Neuronal stem cell (in vitro differentiated cells): Measurements from ENCODE around the gene HTR6.
"Not testable (repeated sequence)": the region's sequence is repeated elsewhere in the genome, so short reads cannot be mapped to it uniquely, and the experiment has no call there.

ENCODE experiments used
- DNase-seq: peaks from one replicate; pipeline ENCODE4 v3.0.0-alpha.2; 2013; ENCODE audit warnings: low spot score
- H2AFZ ChIP-seq: one replicate; pipeline ENCODE4 v1.6.1; 2013; ENCODE audit warnings: mild to moderate bottlenecking, low read length, inconsistent platforms
- H2AK5ac ChIP-seq: 2 replicates; pipeline ENCODE4 v1.6.1; 2013; ENCODE audit warnings: low read depth, mild to moderate bottlenecking, inconsistent platforms, low read length, moderate library complexity, mixed read lengths
- H2BK120ac ChIP-seq: 2 replicates; pipeline ENCODE4 v1.6.1; 2013; ENCODE audit warnings: low read depth, mild to moderate bottlenecking, inconsistent platforms, low read length, moderate library complexity, mixed read lengths
- H2BK12ac ChIP-seq: one replicate; pipeline ENCODE4 v1.6.1; 2013; ENCODE audit warnings: low read length, inconsistent platforms
- H2BK15ac ChIP-seq: 2 replicates; pipeline ENCODE4 v1.6.1; 2013; ENCODE audit warnings: mild to moderate bottlenecking, low read length, inconsistent platforms, mixed read lengths
- H2BK5ac ChIP-seq: one replicate; pipeline ENCODE4 v1.6.1; 2013; ENCODE audit warnings: inconsistent platforms, mild to moderate bottlenecking, low read length, moderate library complexity
- H3K14ac ChIP-seq: one replicate; pipeline ENCODE4 v1.6.1; 2013; ENCODE audit warnings: low read length, inconsistent platforms
- H3K18ac ChIP-seq: 2 replicates; pipeline ENCODE4 v1.6.1; 2013; ENCODE audit warnings: low read length, inconsistent platforms
- H3K23ac ChIP-seq: 2 replicates; pipeline ENCODE4 v1.6.1; 2013; ENCODE audit warnings: low read depth, mild to moderate bottlenecking, mixed read lengths, low read length, inconsistent platforms; ENCODE audit not compliant: poor library complexity
- H3K27ac ChIP-seq: replicated peaks from 3 replicates; pipeline ENCODE4 v1.5.1; 2013; ENCODE audit warnings: low read length, inconsistent platforms
- H3K27me3 ChIP-seq, 3 experiments: 2 replicates each; pipeline ENCODE4 v1.6.1; 2013; ENCODE audit warnings: low read length in 3 of 3, mild to moderate bottlenecking in 2 of 3, inconsistent platforms in 1 of 3, low read depth in 1 of 3, mixed read lengths in 1 of 3, moderate library complexity in 1 of 3; ENCODE audit not compliant: control insufficient read depth in 3 of 3, insufficient read depth in 3 of 3
- H3K36me3 ChIP-seq, 2 donors: replicated peaks in 1 of 2; 2 replicates each; pipeline ENCODE4 v1.6.1; 2013; ENCODE audit warnings: low read length in 2 of 2; ENCODE audit not compliant: control insufficient read depth in 2 of 2, insufficient read depth in 2 of 2
- H3K4ac ChIP-seq: 2 replicates; pipeline ENCODE4 v1.6.1; 2013; ENCODE audit warnings: inconsistent platforms, mild to moderate bottlenecking, low read length, moderate library complexity
- H3K4me1 ChIP-seq, 2 donors: 1 replicate in 1 of 2; 2 replicates in 1 of 2; pipeline ENCODE4 v1.6.1; 2013; ENCODE audit warnings: low read length in 2 of 2, low read depth in 1 of 2; ENCODE audit not compliant: control insufficient read depth in 2 of 2, insufficient read depth in 1 of 2
- H3K4me2 ChIP-seq: one replicate; pipeline ENCODE4 v1.6.1; 2013; ENCODE audit warnings: mild to moderate bottlenecking, low read length, inconsistent platforms; ENCODE audit not compliant: insufficient read depth, poor library complexity, severe bottlenecking
- H3K4me3 ChIP-seq, 2 donors: 2 replicates each; pipeline ENCODE4 v1.5.1; 2013; ENCODE audit warnings: low read length in 2 of 2, mild to moderate bottlenecking in 2 of 2, inconsistent platforms in 1 of 2, moderate library complexity in 1 of 2
- H3K79me1 ChIP-seq: one replicate; pipeline ENCODE4 v1.6.1; 2013; ENCODE audit warnings: low read depth, mild to moderate bottlenecking, inconsistent platforms, low read length, moderate library complexity
- H3K9ac ChIP-seq: one replicate; pipeline ENCODE4 v1.6.1; 2013; ENCODE audit warnings: mild to moderate bottlenecking, low read depth, low read length, inconsistent platforms; ENCODE audit not compliant: poor library complexity
- H3K9me3 ChIP-seq, 2 donors: replicated peaks in 1 of 2; 2 replicates each; pipeline versions ENCODE3 to v1.6.1; 2013; ENCODE audit warnings: low read length in 2 of 2, mild to moderate bottlenecking in 2 of 2, inconsistent platforms in 1 of 2, low read depth in 1 of 2, mixed read lengths in 1 of 2, moderate library complexity in 1 of 2; ENCODE audit not compliant: control insufficient read depth in 2 of 2, insufficient read depth in 1 of 2
- H4K8ac ChIP-seq: one replicate; pipeline ENCODE4 v1.6.1; 2013; ENCODE audit warnings: low read depth, mild to moderate bottlenecking, inconsistent platforms, low read length, moderate library complexity
- H4K91ac ChIP-seq: one replicate; pipeline ENCODE4 v1.6.1; 2013; ENCODE audit warnings: low read length, low read depth, mild to moderate bottlenecking, inconsistent platforms; ENCODE audit not compliant: poor library complexity
- WGBS, 2 donors: extraction: QIAGEN DNeasy Blood & Tissue Kit; methylation state at CpG; one replicate each; pipeline ENCODE4 v1.1.7; 2013; ENCODE audit warnings: missing lambda C conversion rate in 2 of 2, mixed read lengths in 1 of 2; ENCODE audit not compliant: insufficient read length in 2 of 2, insufficient replicate concordance in 1 of 2; ENCODE audit errors: extremely low coverage in 2 of 2; 5-methylcytosine and 5-hydroxymethylcytosine counted together

The HTR6 gene

DNA sequence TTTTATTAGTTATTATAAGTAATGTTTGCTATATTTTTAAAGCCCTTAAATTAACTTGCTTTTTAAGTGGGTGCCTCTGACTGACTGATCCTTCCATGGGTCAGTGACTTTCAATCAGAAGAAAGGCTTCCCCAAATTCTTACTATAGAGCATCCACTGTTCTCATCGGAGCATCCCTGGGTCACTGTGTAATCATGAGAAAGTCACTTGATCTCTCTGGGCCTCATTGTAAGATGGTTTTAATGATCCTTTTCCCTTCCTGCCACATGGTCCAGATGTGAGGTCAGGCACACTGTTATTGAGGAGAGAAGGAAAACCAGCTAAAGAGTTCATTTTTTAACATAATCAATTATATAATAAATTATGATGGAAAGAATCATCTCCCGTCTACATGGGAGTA is 31.6 kb upstream of the HTR6 start:
- no peak overlapping the region for H3K14ac ChIP-seq
- H3K36me3 ChIP-seq = peaks cover 4 to 8% of the 10 kb centered on the region in 2 donors
- H2BK12ac ChIP-seq = no peak overlapping the region
- no peak overlapping the region for H3K4ac ChIP-seq
- no peak overlapping the region for H2BK5ac ChIP-seq
- H2AK5ac ChIP-seq = no peak overlapping the region
- no peak for DNase-seq
- no peak overlapping the region for H4K91ac ChIP-seq
- H3K4me2 ChIP-seq = no peak overlapping the region
- H3K9ac ChIP-seq = no peak overlapping the region
- no peak overlapping the region for H3K27ac ChIP-seq
- H3K79me1 ChIP-seq = no peaks in the 10 kb centered on the region
- no peak overlapping the region for H4K8ac ChIP-seq
- no peak overlapping the region for H3K23ac ChIP-seq
- no peaks in the 10 kb centered on the region for H3K27me3 ChIP-seq
- H3K4me1 ChIP-seq = peaks cover 0 to 2% of the 10 kb centered on the region in 2 donors
- H3K4me3 ChIP-seq = no peak overlapping the region
- H3K9me3 ChIP-seq = no peaks in the 10 kb centered on the region
- H2BK120ac ChIP-seq = no peak overlapping the region
- H3K18ac ChIP-seq = no peak overlapping the region
- H2BK15ac ChIP-seq = no peak overlapping the region
- H2AFZ ChIP-seq = no peak overlapping the region
- no CpG with 5 or more reads among the region's 2 CpGs for WGBS, 2 donors

- not testable (repeated sequence) for H3K9me3 ChIP-seq, H2BK15ac ChIP-seq, DNase-seq, H3K18ac ChIP-seq, H2BK5ac ChIP-seq, H3K4me2 ChIP-seq, H2AK5ac ChIP-seq, H3K27me3 ChIP-seq, H3K27ac ChIP-seq, H3K9ac ChIP-seq, H2BK12ac ChIP-seq, H3K79me1 ChIP-seq, H3K4ac ChIP-seq, H3K36me3 ChIP-seq, H2BK120ac ChIP-seq, H4K91ac ChIP-seq, H4K8ac ChIP-seq, H3K23ac ChIP-seq, H3K14ac ChIP-seq, H2AFZ ChIP-seq, H3K4me1 ChIP-seq, H3K4me3 ChIP-seq
- WGBS, 2 donors = no CpG with 5 or more reads among the region's 9 CpGs
Measured at GRCh38 chr1:19635064-19635463, 29.6 kb upstream of the HTR6 start.

GRCh38 chr1:19635646-19636045 is 29.0 kb upstream of the HTR6 start:
- peaks cover 0 to under 1% (median 0%) of the 10 kb centered on the region in 3 experiments for H3K27me3 ChIP-seq
- H2BK120ac ChIP-seq = no peak overlapping the region
- H2AK5ac ChIP-seq = no peak overlapping the region
- no peak overlapping the region for H3K14ac ChIP-seq
- no peak overlapping the region for H2AFZ ChIP-seq
- H3K23ac ChIP-seq = no peak overlapping the region
- H3K36me3 ChIP-seq = no peaks in the 10 kb centered on the region
- H3K4me1 ChIP-seq = peaks cover 6% of the 10 kb centered on the region in 2 donors
- no peak overlapping the region for H2BK15ac ChIP-seq
- no peak overlapping the region for H3K9ac ChIP-seq
- H3K4me2 ChIP-seq = no peak overlapping the region
- H2BK5ac ChIP-seq = no peak overlapping the region
- no peak for DNase-seq
- no peak overlapping the region for H3K18ac ChIP-seq
- no peak overlapping the region for H4K91ac ChIP-seq
- H3K27ac ChIP-seq = no peak overlapping the region
- no CpG with 5 or more reads among the region's 4 CpGs for WGBS, 2 donors
- no peak overlapping the region for H2BK12ac ChIP-seq
- no peaks in the 10 kb centered on the region for H3K9me3 ChIP-seq
- no peak overlapping the region for H3K4ac ChIP-seq
- no peak overlapping the region for H4K8ac ChIP-seq
- H3K79me1 ChIP-seq = no peaks in the 10 kb centered on the region
- no peak overlapping the region for H3K4me3 ChIP-seq

GRCh38 chr1:19636065-19636464 is 28.6 kb upstream of the HTR6 start:
- H3K4me3 ChIP-seq = no peak overlapping the region
- no peak for DNase-seq
- WGBS, 2 donors = no CpG with 5 or more reads among the region's 5 CpGs

More at GRCh38 chr1:19636065-19636464, 28.6 kb upstream of the HTR6 start:
- Histone ChIP-seq H3K18ac (no peak overlapping the region), H2AFZ (no peak overlapping the region), H3K36me3 (no peaks in the 10 kb centered on the region), H3K79me1 (no peaks in the 10 kb centered on the region), H3K4me1 (peaks cover 6 to 8% of the 10 kb centered on the region in 2 donors), H3K4ac (no peak overlapping the region), H3K4me2 (no peak overlapping the region), H3K9ac (no peak overlapping the region), H3K27ac (no peak overlapping the region), H4K91ac (no peak overlapping the region), H3K9me3 (no peaks in the 10 kb centered on the region), H3K23ac (no peak overlapping the region), H3K27me3 (peaks cover 0 to 5% (median 4%) of the 10 kb centered on the region in 3 experiments), H2BK120ac (no peak overlapping the region), H2BK12ac (no peak overlapping the region), H4K8ac (no peak overlapping the region), H2AK5ac (no peak overlapping the region), H2BK5ac (no peak overlapping the region), H3K14ac (no peak overlapping the region), H2BK15ac (no peak overlapping the region)
